GM06990 (cell line): ENCODE measurements around the gene ERFL.

Source experiments
- DNase-seq: peaks from one replicate; pipeline ENCODE4 v3.0.0-alpha.2; 2011; ENCODE audit not compliant: insufficient read length; ENCODE audit errors: extremely low read depth
- H3K27me3 ChIP-seq: replicated peaks from 2 replicates; pipeline ENCODE4 v1.6.0; 2011; ENCODE audit warnings: low read length; ENCODE audit not compliant: control insufficient read depth, insufficient read depth
- H3K36me3 ChIP-seq: 2 replicates; pipeline ENCODE4 v1.5.1; 2011; ENCODE audit warnings: low read length; ENCODE audit not compliant: control insufficient read depth, insufficient read depth
- H3K4me3 ChIP-seq: replicated peaks from 2 replicates; pipeline ENCODE4 v1.5.1; 2011; ENCODE audit warnings: low read depth, mild to moderate bottlenecking, control low read depth, low read length
- TF ChIP-seq, protein P1 (sequence below): IDR thresholded peaks from 2 replicates; pipeline ENCODE4 v1.5.1; 2011; ENCODE audit warnings: low read length, control low read depth, mild to moderate bottlenecking, inconsistent platforms; ENCODE audit not compliant: insufficient read depth, poor library complexity, severe bottlenecking

Gene ERFL

DNA sequence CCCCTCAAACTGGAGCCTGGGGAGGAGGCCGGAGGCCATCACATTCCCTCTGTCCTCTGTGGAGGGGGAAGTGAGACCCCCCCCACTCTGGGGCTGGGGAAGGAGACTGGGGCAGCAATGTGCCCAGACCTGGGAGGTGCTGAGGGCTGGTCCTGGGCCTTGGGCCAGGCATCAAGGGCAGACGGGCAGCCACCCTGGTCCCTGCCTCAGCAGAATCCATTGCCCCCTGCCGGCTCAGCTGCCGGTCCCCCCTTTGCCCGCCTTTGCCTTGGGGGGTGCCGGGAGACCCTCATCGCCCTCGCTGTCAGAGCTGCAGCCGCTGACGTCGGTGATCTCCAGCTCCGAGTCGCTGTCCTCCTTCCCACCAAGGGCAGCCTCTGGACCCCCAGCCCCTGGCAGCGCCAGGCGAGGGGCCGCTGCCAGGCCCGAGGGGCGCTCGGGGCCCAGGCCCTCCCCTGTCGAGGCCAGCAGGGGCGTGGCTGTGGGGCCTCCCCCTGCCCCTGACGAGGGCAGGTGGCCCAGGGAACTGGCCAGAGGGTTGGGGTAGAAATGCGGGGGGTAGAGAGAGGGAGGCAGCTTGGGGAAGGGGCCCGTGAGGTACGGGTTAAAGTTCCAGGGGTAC, 20.1 kb downstream of the ERFL start:
- TF ChIP-seq, protein P1, sequence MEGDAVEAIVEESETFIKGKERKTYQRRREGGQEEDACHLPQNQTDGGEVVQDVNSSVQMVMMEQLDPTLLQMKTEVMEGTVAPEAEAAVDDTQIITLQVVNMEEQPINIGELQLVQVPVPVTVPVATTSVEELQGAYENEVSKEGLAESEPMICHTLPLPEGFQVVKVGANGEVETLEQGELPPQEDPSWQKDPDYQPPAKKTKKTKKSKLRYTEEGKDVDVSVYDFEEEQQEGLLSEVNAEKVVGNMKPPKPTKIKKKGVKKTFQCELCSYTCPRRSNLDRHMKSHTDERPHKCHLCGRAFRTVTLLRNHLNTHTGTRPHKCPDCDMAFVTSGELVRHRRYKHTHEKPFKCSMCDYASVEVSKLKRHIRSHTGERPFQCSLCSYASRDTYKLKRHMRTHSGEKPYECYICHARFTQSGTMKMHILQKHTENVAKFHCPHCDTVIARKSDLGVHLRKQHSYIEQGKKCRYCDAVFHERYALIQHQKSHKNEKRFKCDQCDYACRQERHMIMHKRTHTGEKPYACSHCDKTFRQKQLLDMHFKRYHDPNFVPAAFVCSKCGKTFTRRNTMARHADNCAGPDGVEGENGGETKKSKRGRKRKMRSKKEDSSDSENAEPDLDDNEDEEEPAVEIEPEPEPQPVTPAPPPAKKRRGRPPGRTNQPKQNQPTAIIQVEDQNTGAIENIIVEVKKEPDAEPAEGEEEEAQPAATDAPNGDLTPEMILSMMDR, result no peak
- Histone ChIP-seq H3K4me3 (no peak overlapping the region), H3K36me3 (peaks cover 36% of the 10 kb centered on the region), H3K27me3 (no peaks in the 10 kb centered on the region; the same call in 1 of the 2 replicates)
- DNase-seq, result no peak

DNA sequence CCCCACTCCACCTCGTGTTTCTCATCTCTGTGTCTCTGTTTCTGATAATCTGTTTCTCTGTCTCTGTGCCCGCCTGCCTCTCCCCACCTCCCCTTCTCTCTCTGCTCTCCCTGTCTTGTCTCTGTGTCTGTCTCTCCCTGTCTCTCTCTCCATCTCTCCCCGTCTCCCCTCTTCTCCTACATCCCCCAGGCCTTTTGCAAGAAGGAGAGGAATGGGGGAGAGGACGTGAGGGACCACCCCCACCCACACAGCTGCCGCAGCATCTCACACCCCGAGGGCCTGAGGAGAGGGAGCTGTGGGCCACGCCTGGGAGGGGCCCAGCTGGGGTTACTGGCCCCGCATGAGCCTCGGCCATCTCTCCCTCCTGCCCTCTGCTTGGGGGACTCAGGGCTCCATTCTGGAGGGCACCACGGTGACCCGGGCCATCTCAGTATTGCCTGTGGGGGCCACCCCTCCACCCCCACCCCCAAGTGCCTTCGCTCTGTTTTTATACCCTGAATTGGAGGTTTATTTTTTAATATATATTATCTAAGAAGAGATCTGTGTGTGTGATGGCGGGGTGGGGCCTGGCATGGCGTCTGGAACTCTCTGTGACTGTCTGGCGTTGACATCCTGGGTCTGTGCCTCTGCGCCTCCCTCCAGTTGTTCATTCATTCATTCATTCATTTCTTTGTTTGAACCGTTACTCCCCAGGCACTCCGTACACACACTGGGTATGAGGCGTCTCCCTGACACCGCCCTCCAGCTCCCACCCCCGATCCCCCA, 21.2 kb downstream of the ERFL start:
- no peak for DNase-seq
- TF ChIP-seq, protein P1, result no peak
- Histone ChIP-seq H3K27me3 (no peaks in the 10 kb centered on the region), H3K4me3 (no peak overlapping the region), H3K36me3 (peaks cover 47% of the 10 kb centered on the region)

DNA sequence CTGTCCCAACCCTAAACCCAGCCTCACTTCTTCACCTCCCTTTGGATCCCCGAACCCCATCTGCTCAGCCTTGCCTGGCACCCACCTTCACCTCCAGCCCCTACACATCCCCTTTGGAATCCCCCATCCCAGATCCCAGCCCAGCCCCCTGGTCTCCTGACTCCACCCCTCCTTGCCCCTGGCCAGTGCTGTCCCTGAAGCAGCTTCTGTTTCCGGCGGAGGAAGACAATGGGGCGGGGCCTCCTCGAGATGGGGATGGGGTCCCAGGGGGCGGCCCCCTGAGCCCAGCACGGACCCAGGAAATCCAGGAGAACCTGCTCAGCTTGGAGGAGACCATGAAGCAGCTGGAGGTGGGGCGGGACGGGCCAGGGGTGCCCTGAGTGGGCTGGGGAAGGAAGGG, 22.0 kb downstream of the ERFL start:
- Histone ChIP-seq H3K27me3 (no peaks in the 10 kb centered on the region), H3K4me3 (no peak overlapping the region), H3K36me3 (peaks cover 52% of the 10 kb centered on the region)
- TF ChIP-seq, protein P1, result no peak
- no peak for DNase-seq

DNA sequence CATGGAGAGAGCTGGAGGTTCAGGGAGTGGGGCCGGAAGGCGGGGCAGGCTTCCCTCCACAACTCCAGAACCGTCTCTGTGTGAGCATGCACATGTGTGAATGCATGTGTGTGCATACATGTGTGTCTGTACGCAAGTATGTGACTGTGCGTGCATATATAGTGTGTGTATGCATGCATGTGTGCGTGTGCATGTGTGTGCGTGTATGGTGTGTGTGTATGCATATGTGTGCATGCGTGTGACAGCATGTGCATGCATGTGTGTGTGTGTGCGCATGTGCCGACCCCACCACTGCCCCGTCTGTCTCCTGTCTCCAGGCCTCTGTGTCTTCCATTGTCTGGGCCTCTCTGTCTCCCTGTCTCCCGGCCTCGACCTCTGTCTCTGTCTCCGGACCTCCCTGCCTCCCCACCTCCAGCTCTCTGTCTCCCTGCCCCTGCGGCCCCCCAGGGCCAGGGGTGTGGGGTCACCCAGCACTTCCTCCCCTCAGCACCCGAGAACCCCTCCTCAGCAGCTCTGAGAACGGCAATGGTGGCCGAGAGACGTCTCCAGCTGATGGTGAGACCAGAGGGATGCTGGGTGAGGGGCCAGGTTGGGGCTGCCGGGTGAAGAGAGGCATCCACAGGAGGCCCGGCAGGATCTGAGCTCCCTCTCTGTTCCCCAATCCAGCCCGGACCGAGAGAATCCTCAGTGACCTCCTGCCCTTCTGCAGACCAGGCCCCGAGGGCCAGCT, 22.8 kb downstream of the ERFL start:
- no peaks in the 10 kb centered on the region for H3K27me3 ChIP-seq
- H3K36me3 ChIP-seq, result peaks cover 53% of the 10 kb centered on the region
- DNase-seq, result no peak
- no peak overlapping the region for H3K4me3 ChIP-seq
- TF ChIP-seq, protein P1, result no peak

DNA sequence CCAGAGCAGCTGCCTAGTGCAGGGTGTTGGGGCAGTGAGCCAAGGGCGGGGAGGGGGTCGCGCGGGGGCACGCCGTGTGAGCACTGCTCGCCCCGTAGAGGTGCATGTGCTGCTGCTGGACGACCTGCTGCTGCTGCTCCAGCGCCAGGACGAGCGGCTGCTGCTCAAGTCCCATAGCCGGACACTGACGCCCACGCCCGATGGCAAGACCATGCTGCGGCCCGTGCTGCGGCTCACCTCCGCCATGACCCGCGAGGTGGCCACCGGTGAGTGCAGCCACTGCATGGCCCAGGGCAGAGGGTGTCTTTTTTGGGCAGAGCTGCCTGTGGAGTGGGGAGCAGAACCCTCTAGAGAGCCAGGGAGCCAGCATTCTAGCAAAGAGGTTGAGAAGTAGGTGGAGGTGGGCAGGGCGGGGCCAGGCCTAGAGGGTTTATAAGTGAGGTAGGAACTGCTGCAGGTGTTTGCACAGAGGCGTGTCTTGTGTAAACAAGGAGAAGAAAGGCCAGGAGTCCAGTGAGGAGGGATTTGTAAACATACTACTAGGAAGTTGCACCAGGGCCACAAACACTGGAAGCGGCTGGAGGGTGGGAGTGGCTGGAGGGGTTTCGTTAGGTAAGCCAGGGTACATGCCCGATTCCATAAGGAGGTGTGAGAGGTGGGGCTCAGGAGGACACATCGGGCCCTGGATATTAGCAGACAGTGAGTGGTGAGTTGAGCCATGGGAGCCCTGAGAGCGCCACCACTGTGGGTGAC, 24.0 kb downstream of the ERFL start:
- TF ChIP-seq, protein P1, result no peak
- peaks cover 57% of the 10 kb centered on the region for H3K36me3 ChIP-seq
- DNase-seq, result no peak
- no peaks in the 10 kb centered on the region for H3K27me3 ChIP-seq
- no peak overlapping the region for H3K4me3 ChIP-seq
